A673 (cell line): ENCODE measurements around the gene BCKDK. TPM values are rescaled to one million over a fixed set of nuclear protein-coding genes. Genes with fewer than 3 reads are reported as not detected.

ENCODE experiments used
- BruUV-seq: library from RNA; stranded (reverse); fragments of 400-500 nt; replicated peaks from 2 replicates; lab custom pipeline; 2021; lab: Mats Ljungman, UMichigan
- CTCF ChIA-PET: fragments of 300-600 bp; sonication (Branson Sonifier 250); formaldehyde crosslinking; loops from one replicate; lab custom pipeline; 2022; ENCODE audit warnings: antibody characterized with exemption; lab: Charles Lee
- POLR2A ChIA-PET: fragments of 300-600 bp; sonication (Branson Sonifier 250); formaldehyde crosslinking; loops from one replicate; lab custom pipeline; 2022; ENCODE audit warnings: antibody characterized with exemption; ENCODE audit not compliant: low non-redundant PET; lab: Charles Lee
- DNase-seq: peaks from one replicate; pipeline ENCODE4 v3.0.0-alpha.2; 2015; ENCODE audit warnings: low spot score
- H3K27ac ChIP-seq: fragments of 200-600 bp; sonication (generic); 2 replicates; pipeline ENCODE4 v1.5.1; 2016; ENCODE audit warnings: mixed run types, low read depth, mild to moderate bottlenecking, mixed read lengths, antibody characterized with exemption, low read length; ENCODE audit not compliant: poor library complexity, severe bottlenecking
- H3K27me3 ChIP-seq: fragments of 200-600 bp; sonication (generic); replicated peaks from 2 replicates; pipeline ENCODE4 v1.6.1; 2017; ENCODE audit warnings: mixed run types, low read depth, mild to moderate bottlenecking, mixed read lengths, antibody characterized with exemption, low read length; ENCODE audit not compliant: insufficient read depth, poor library complexity
- H3K36me3 ChIP-seq: fragments of 200-600 bp; sonication (generic); 2 replicates; pipeline ENCODE4 v1.6.1; 2016; ENCODE audit warnings: mixed run types, mild to moderate bottlenecking, mixed read lengths, antibody characterized with exemption, low read length; ENCODE audit not compliant: insufficient read depth, poor library complexity, severe bottlenecking
- H3K4me1 ChIP-seq: fragments of 200-600 bp; sonication (generic); 2 replicates; pipeline ENCODE4 v1.6.1; 2017; ENCODE audit warnings: mixed run types, mild to moderate bottlenecking, mixed read lengths, antibody characterized with exemption, low read length; ENCODE audit not compliant: insufficient read depth, poor library complexity, severe bottlenecking
- H3K4me3 ChIP-seq: fragments of 200-600 bp; sonication (generic); 2 replicates; pipeline ENCODE4 v1.5.1; 2016; ENCODE audit warnings: low read depth, mixed run types, mild to moderate bottlenecking, mixed read lengths, low read length; ENCODE audit not compliant: poor library complexity, severe bottlenecking
- H3K9me3 ChIP-seq: fragments of 200-600 bp; sonication (generic); 2 replicates; pipeline ENCODE4 v1.6.1; 2016; ENCODE audit warnings: mixed run types, low read depth, mild to moderate bottlenecking, mixed read lengths, antibody characterized with exemption, low read length; ENCODE audit not compliant: poor library complexity, severe bottlenecking
- EZH2 ChIP-seq: fragments of 200-600 bp; sonication (generic); IDR thresholded peaks from 2 replicates; pipeline ENCODE4 v1.6.1; 2017; ENCODE audit warnings: borderline replicate concordance, low read depth, mild to moderate bottlenecking, mixed read lengths, antibody characterized with exemption, low read length; ENCODE audit not compliant: poor library complexity, severe bottlenecking
- intact Hi-C: fragments of 100-400 bp; cut with micrococcal nuclease; formaldehyde crosslinking; loops from one replicate; pipeline ENCODE4 v1.10.0; 2022; ENCODE audit not compliant: unreplicated experiment
- total RNA-seq: library from RNA; stranded (reverse); gene quantifications from 2 replicates; pipeline ENCODE4 v1.2.3, GENCODE V29; 2021
- TF ChIP-seq, protein P1 (sequence below): fragments of 300-800, 200-600 bp; sonication (generic); conservative IDR thresholded peaks from 2 replicates; pipeline ENCODE4 v1.5.1; 2017; ENCODE audit warnings: low read depth, mild to moderate bottlenecking, antibody characterized with exemption, low read length, moderate library complexity, mixed read lengths

Gene BCKDK
- total RNA-seq, 1 experiment from 2014 or later = 36.6 TPM

DNA sequence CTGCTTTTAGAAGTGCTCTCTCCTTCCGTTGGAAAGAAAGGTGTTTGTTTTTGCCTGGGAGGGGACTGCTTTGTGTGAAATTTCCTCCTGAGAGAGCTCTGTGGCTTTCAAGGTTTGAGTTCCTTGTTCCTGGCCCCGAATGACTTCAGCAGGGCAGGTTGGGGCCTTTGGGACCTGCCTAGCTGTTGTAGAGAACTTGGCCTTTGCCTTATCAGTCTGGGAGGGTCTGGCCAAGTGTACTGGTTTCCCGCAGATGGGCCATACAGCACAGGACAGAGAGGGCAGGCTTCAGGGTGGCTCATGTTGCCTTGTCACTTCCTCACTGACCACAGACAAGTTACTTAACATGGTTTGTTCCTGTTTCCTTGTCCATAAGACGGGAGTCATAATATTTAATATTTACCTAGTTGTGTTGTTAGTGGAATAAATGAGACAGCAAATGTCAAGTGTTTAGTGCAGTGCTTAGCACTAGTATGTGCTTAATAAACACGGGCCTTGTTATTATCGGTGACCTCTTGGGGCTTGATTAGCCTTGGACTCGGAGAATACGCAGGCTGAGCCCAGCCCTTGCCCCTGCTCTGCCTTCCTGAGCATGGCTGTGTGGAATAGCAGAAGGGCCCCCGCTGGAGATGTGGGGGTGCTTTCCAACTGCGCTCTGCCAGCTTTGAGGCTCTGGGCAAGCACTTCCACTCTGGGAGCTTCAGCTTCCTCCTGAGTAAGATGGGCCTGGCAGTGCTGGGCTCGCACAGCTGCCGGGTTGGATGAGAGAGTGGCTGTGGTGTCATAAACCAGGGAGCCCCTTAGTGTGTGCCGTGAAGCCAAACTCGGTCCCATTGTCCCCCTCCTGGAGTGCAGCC is 20.8 kb downstream of the BCKDK start:
- intact Hi-C loops = no loop called here
- no TSS peak for BruUV-seq
- Histone ChIP-seq H3K4me1 (no peaks in the 10 kb centered on the region), H3K36me3 (peaks cover 11% of the 10 kb centered on the region), H3K9me3 (no peaks in the 10 kb centered on the region), H3K27me3 (no peaks in the 10 kb centered on the region), H3K27ac (no peak overlapping the region), H3K4me3 (no peak overlapping the region)
- no peak for DNase-seq
- TF ChIP-seq, protein P1, sequence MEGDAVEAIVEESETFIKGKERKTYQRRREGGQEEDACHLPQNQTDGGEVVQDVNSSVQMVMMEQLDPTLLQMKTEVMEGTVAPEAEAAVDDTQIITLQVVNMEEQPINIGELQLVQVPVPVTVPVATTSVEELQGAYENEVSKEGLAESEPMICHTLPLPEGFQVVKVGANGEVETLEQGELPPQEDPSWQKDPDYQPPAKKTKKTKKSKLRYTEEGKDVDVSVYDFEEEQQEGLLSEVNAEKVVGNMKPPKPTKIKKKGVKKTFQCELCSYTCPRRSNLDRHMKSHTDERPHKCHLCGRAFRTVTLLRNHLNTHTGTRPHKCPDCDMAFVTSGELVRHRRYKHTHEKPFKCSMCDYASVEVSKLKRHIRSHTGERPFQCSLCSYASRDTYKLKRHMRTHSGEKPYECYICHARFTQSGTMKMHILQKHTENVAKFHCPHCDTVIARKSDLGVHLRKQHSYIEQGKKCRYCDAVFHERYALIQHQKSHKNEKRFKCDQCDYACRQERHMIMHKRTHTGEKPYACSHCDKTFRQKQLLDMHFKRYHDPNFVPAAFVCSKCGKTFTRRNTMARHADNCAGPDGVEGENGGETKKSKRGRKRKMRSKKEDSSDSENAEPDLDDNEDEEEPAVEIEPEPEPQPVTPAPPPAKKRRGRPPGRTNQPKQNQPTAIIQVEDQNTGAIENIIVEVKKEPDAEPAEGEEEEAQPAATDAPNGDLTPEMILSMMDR = no peak
- no peak for TF ChIP-seq EZH2
- ChIA-PET POLR2A (interaction anchor here (0.5 to 0.6 kb wide), 2 partner anchors 11 to 13 kb away, joined by 7 to 23 read pairs; partner anchors contain the start of gene KAT8), CTCF (no interaction called here)

DNA sequence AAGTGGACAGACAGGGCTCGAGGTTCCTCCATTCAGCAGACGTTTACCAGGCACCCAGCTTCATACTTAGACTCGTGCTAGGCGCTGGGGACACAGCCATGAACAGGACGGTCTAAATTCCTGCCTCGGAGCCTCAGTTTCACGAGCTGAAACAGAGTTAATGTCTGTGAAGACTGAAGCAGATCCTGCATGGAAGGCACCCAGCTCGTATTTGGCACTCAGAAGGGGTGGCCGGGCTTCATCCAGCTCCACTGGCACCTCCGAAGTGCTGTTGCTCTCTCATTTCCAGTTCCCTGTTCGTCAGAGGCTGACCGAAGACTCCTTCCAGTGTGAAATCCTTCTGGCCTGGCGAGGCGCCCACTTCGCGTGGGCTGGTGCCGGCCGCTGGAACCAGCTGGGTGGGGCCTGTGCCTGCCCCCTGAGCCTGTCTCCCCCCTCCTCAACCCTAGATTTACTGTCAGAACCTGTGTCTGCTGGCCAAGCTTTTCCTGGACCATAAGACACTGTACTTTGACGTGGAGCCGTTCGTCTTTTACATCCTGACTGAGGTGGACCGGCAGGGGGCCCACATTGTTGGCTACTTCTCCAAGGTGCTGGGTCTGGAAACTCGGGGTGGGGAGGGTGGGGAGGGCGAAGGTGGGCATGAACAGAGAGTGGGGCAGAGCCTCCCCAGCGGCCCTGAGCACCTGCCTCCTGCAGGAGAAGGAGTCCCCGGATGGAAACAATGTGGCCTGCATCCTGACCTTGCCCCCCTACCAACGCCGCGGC is 21.6 kb downstream of the BCKDK start:
- intact Hi-C loops = no loop called here
- no peaks in the 10 kb centered on the region for H3K27me3 ChIP-seq
- no peaks in the 10 kb centered on the region for H3K9me3 ChIP-seq
- POLR2A ChIA-PET = interaction anchor here (0.5 kb wide), 1 partner anchor 12 kb away, joined by 23 read pairs; no protein-coding TSS in a partner anchor
- H3K27ac ChIP-seq = no peak overlapping the region
- no peak for DNase-seq
- no peaks in the 10 kb centered on the region for H3K4me1 ChIP-seq
- H3K4me3 ChIP-seq = no peak overlapping the region
- CTCF ChIA-PET = no interaction called here
- peaks cover 8% of the 10 kb centered on the region for H3K36me3 ChIP-seq
- no peak for TF ChIP-seq EZH2
- TF ChIP-seq, protein P1 = no peak
- no TSS peak for BruUV-seq

DNA sequence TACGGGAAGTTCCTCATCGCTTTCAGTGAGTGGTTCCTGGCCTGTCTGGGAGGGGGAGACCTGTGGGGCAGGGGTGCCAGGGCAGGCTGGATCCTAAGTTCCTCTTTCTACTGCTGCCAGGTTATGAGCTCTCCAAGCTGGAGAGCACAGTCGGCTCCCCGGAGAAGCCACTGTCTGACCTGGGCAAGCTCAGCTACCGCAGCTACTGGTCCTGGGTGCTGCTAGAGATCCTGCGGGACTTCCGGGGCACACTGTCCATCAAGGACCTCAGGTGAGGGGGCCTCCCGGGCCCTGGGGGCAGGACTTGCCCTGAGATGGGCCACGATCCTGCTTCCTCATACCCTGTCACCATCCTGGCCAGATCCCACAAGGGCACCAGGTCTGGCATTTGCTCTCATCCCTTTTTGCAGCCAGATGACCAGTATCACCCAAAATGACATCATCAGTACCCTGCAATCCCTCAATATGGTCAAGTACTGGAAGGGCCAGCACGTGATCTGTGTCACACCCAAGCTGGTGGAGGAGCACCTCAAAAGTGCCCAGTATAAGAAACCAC is 22.2 kb downstream of the BCKDK start:
- Histone ChIP-seq H3K4me3 (no peak overlapping the region), H3K4me1 (no peaks in the 10 kb centered on the region), H3K27ac (no peak overlapping the region), H3K9me3 (no peaks in the 10 kb centered on the region), H3K36me3 (peaks cover 8% of the 10 kb centered on the region), H3K27me3 (no peaks in the 10 kb centered on the region)
- POLR2A ChIA-PET = no interaction called here
- no TSS peak for BruUV-seq
- DNase-seq = no peak
- CTCF ChIA-PET = no interaction called here
- no peak for TF ChIP-seq EZH2
- TF ChIP-seq, protein P1 = no peak
- intact Hi-C loops = no loop called here
